Aorta (tissue), 5 donors: ENCODE data around the gene ETV3. TPM values are rescaled to one million over a fixed set of nuclear protein-coding genes. Genes with fewer than 3 reads are reported as not detected.
A peak's percentile ranks its signal among the peaks of the same experiment; 100 is the strongest.

Experiments used
- ATAC-seq: fragments of 200-7000 bp; cut with Tn5 transposase; one replicate; pipeline ENCODE4 v1.9.1; 2022; ENCODE audit warnings: moderate library complexity; ENCODE audit not compliant: low FRiP score
- DNase-seq, 2 donors: peaks; one replicate each; pipeline ENCODE4 v3.0.0-alpha.2; 2020
- H3K27ac ChIP-seq, 2 donors: one replicate each; pipeline ENCODE4 v1.5.1; 2013; ENCODE audit warnings: low read length in 2 of 2, mild to moderate bottlenecking in 2 of 2, moderate library complexity in 2 of 2, control low read depth in 1 of 2, inconsistent platforms in 1 of 2, low read depth in 1 of 2
- H3K27me3 ChIP-seq, 2 donors: one replicate each; pipeline ENCODE4 v1.6.1; 2013; ENCODE audit warnings: control low read depth in 1 of 2, low read length in 1 of 2, mild to moderate bottlenecking in 1 of 2, moderate library complexity in 1 of 2; ENCODE audit not compliant: insufficient read depth in 2 of 2, control insufficient read depth in 1 of 2
- H3K36me3 ChIP-seq, 2 donors: one replicate each; pipeline ENCODE4 v1.6.1; 2013; ENCODE audit warnings: control low read depth in 1 of 2, low read length in 1 of 2, mild to moderate bottlenecking in 1 of 2; ENCODE audit not compliant: insufficient read depth in 2 of 2, control insufficient read depth in 1 of 2
- H3K4me1 ChIP-seq, 2 donors: one replicate each; pipeline ENCODE4 v1.6.1; 2013; ENCODE audit warnings: low read length in 2 of 2, control low read depth in 1 of 2, mild to moderate bottlenecking in 1 of 2, moderate library complexity in 1 of 2; ENCODE audit not compliant: insufficient read depth in 2 of 2, control insufficient read depth in 1 of 2
- H3K4me3 ChIP-seq, 2 donors: one replicate each; pipeline ENCODE4 v1.5.1; 2013; ENCODE audit warnings: low read length in 2 of 2, control low read depth in 1 of 2, mild to moderate bottlenecking in 1 of 2
- H3K9me3 ChIP-seq: one replicate; pipeline ENCODE4 v1.6.1; 2013; ENCODE audit warnings: mild to moderate bottlenecking, low read length; ENCODE audit not compliant: control insufficient read depth
- WGBS, 2 donors: extraction: QIAGEN DNeasy Blood & Tissue Kit; methylation state at CpG; one replicate each; pipeline ENCODE4 v1.1.7; 2013; 5-methylcytosine and 5-hydroxymethylcytosine counted together
- intact Hi-C, 2 donors: fragments of 100-400 bp; cut with DNase I; formaldehyde crosslinking; loops; one replicate each; pipeline versions ENCODE4 v1.14.2 to v1.15.0; 2022
- polyA plus RNA-seq, 2 donors: library from polyadenylated mRNA; stranded (reverse); fragments of 200-250 nt; gene quantifications; one replicate each; pipeline ENCODE4 v1.2.3, GENCODE V29; 2013
- total RNA-seq, 2 donors: library from RNA; stranded (reverse); fragmentation: NEBNext Ultra II Directional; extraction: Animal tissue kit (Norgen Biotek cat#: 25700); gene quantifications; one replicate each; pipeline ENCODE4 v1.2.1, GENCODE V29; 2021
- donor health status: healthy with polysubstance abuse.
- donor health status: Bipolar disorder and iron deficiency.
- donor health status: DM: no; HTN: no; CAD: no.
- donor health status: DM: no; HTN: no; CAD: no.
- donor health status: DM: yes; HTN: yes; CAD: no.

Gene ETV3
- total and polyA plus RNA-seq, 4 donors, result 6.6 to 33.6 (median 22.2) TPM

DNA sequence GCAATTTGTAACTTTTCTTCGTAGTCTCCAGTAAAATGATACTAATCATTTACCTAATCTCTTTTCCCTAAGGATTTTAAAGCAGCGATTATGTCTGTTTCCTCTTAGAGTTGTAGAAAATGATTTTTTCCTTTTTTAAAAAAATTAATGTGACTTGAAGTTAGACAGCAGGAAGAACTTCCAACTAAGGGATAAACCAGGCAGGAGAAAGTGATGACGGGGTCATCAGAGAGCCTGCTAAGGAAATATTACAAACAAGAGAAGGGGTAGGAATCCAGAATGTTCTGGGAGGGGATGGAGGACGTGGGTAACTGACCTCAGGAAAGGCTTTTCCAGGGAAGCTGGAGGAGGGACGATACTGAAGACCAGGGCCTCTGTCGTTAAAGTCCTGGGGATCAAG is 29.7 kb downstream of the ETV3 start:
- intact Hi-C loops, result no loop called here
- Histone ChIP-seq H3K4me3 (no peak overlapping the region), H3K36me3 (no peaks in the 10 kb centered on the region), H3K9me3 (no peaks in the 10 kb centered on the region), H3K4me1 (no peaks in the 10 kb centered on the region), H3K27me3 (no peaks in the 10 kb centered on the region), H3K27ac (no peak overlapping the region)
- WGBS, 2 donors, result 66 to 70% methylated on average over 6 of the region's 6 CpGs
- DNase-seq (no peak), ATAC-seq (no peak)

DNA sequence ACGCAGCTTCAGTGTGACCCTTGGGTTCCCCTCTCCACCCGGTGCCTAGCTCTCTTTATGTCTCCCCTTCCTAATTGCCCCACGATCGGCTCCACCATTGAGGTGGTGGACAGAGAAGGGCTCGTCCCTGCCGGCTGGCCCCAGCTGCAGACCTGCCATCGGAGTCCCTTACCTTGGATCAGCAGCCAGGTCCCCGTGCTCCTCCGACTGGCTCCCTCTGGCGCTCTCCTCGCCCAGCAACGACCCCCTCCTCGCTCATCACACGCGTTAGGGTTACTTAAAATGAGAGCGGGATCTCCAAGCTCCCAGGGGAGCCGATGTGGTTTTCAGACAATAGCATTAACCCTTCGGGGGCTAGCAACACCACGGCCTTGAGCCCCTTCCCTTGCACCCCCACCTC is 30.5 kb downstream of the ETV3 start:
- no peak overlapping the region for H3K27ac ChIP-seq
- no peaks in the 10 kb centered on the region for H3K9me3 ChIP-seq
- H3K4me3 ChIP-seq, result no peak overlapping the region
- intact Hi-C loops, result no loop called here
- ATAC-seq (no peak), DNase-seq (no peak)
- H3K27me3 ChIP-seq, result no peaks in the 10 kb centered on the region
- no peaks in the 10 kb centered on the region for H3K36me3 ChIP-seq
- H3K4me1 ChIP-seq, result no peaks in the 10 kb centered on the region
- 25 to 26% methylated on average over 19 of the region's 19 CpGs for WGBS, 2 donors

DNA sequence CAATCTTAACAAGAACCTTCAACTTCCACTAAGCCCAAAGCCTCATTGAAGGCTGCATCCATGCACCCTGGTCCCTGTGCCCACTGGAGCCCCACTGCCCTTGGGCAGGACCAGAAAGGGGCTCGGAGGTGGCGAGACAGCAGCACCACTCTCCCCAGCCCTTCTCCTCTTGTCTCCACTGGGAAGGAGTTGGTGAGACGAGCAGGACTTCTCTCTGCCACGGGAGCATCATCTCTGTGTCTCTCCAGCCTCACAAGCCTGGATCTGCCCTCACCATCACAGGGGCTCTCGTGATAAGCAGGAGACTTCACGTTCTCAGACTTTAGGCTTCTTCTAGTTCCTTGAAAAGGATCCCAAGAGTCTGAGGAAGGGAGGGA is 31.4 kb downstream of the ETV3 start:
- H3K27me3 ChIP-seq, result no peaks in the 10 kb centered on the region
- WGBS, 2 donors, result 61 to 70% methylated on average over 6 of the region's 6 CpGs
- intact Hi-C loops, result no loop called here

DNA sequence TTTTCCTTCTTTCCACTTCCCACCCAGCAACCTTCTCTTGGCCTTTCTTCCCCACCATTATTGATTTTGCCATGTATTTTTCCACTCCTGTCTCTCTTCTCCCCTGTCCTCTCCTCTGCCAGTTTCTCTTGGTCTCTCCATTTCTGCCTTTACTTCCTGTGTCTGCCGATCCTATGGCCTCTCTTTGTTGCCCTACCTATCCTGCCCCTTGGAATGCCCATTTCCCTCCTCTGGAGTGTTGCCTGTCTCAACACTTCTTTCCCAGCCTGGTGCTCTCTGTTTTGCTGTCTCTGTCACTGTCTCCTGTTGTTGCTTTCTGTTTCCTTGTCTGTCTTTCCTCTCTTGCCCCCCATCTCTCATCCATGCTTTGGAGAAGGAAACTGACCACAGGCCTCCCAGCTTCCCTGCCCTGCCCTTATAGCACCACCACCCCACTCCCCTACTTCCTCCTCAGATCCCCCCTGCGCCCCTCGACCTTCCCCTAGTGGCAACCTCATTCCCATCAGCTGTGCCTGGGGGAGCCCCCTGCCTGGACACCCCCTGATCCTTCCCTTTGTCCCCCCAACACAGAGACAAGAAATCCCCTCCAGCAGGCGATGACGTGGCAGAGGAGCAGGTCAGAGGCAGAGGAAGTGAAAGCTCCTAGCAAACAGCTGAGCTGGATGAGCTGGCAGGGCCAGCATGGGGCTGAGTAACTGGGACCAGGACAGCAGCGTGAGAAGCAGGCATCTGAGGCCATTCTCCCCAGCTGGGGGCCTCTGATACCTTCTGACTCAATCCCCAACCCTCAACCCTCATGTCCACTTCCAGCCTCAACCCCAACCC is 32.0 kb downstream of the ETV3 start:
- Histone ChIP-seq H3K27ac (no peak overlapping the region), H3K36me3 (no peaks in the 10 kb centered on the region), H3K4me1 (no peaks in the 10 kb centered on the region), H3K9me3 (no peaks in the 10 kb centered on the region), H3K4me3 (no peak overlapping the region), H3K27me3 (no peaks in the 10 kb centered on the region)
- DNase-seq (peak in 1 of 2 donors; percentile 83), ATAC-seq (peak; percentile 45)
- intact Hi-C loops, result no loop called here
- WGBS, 2 donors, result 54 to 59% methylated on average over 6 of the region's 6 CpGs

More for the DNA sequence above, 31.4 kb downstream of the ETV3 start:
- DNase-seq (no peak), ATAC-seq (no peak)
- no peaks in the 10 kb centered on the region for H3K4me1 ChIP-seq
- H3K9me3 ChIP-seq, result no peaks in the 10 kb centered on the region
- no peak overlapping the region for H3K27ac ChIP-seq
- H3K36me3 ChIP-seq, result no peaks in the 10 kb centered on the region
- no peak overlapping the region for H3K4me3 ChIP-seq

- H3K27me3 ChIP-seq, result no peaks in the 10 kb centered on the region
- H3K4me1 ChIP-seq, result no peaks in the 10 kb centered on the region
- WGBS, 2 donors, result 62 to 63% methylated on average over 14 of the region's 14 CpGs
- ATAC-seq (no peak), DNase-seq (no peak)
- no peaks in the 10 kb centered on the region for H3K9me3 ChIP-seq
- H3K36me3 ChIP-seq, result no peaks in the 10 kb centered on the region
- no peak overlapping the region for H3K27ac ChIP-seq
- intact Hi-C loops, result no loop called here
- no peak overlapping the region for H3K4me3 ChIP-seq
Measured at GRCh38 chr1:157105298-157105987, 32.8 kb downstream of the ETV3 start.

GRCh38 chr1:157104598-157105293 is 33.4 kb downstream of the ETV3 start:
- H3K36me3 ChIP-seq, result no peaks in the 10 kb centered on the region
- no peak overlapping the region for H3K27ac ChIP-seq
- H3K9me3 ChIP-seq, result no peaks in the 10 kb centered on the region
- DNase-seq (no peak), ATAC-seq (no peak)
- no peaks in the 10 kb centered on the region for H3K4me1 ChIP-seq
- intact Hi-C loops, result no loop called here
- WGBS, 2 donors, result 70 to 73% methylated on average over 6 of the region's 6 CpGs
- no peak overlapping the region for H3K4me3 ChIP-seq
- H3K27me3 ChIP-seq, result no peaks in the 10 kb centered on the region

DNA sequence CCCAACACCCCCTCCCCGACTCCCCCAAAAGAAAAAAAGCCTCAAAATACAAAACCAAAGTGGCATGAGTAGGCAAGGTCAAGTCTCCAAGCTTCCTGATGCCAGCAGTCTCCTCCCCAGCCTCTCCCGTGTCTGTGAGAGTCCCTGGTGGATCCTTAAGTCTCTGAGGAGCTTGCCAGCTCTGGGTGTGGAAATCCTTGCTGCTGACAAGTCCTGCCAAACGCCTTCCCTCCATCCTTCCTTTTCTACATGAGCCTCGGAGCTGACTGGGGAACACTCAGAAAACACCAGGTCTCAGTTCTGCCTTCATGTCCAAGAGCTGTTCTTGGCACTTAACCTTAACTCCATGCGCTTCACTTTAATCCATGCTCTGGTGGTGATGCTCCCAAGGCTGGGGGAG is 34.9 kb downstream of the ETV3 start:
- no peak for ATAC-seq
- H3K4me3 ChIP-seq, result no peak overlapping the region
- WGBS, 2 donors, result 56 to 57% methylated on average over 5 of the region's 5 CpGs
- no peak overlapping the region for H3K27ac ChIP-seq
- no peak for DNase-seq
- no peaks in the 10 kb centered on the region for H3K27me3 ChIP-seq
- H3K4me1 ChIP-seq, result no peaks in the 10 kb centered on the region
- intact Hi-C loops, result no loop called here
- H3K9me3 ChIP-seq, result no peaks in the 10 kb centered on the region
- H3K36me3 ChIP-seq, result no peaks in the 10 kb centered on the region

GRCh38 chr1:157101149-157101548 is 37.0 kb downstream of the ETV3 start:
- intact Hi-C loops, result no loop called here
- ATAC-seq, result no peak
- DNase-seq, result no peak
- WGBS, 2 donors, result 84 to 95% methylated on average over 4 of the region's 4 CpGs
- H3K4me3 ChIP-seq, result no peak overlapping the region
- H3K4me1 ChIP-seq, result no peaks in the 10 kb centered on the region
- no peaks in the 10 kb centered on the region for H3K36me3 ChIP-seq
- no peaks in the 10 kb centered on the region for H3K9me3 ChIP-seq
- H3K27ac ChIP-seq, result no peak overlapping the region
- H3K27me3 ChIP-seq, result no peaks in the 10 kb centered on the region
